ENCODE measurements around the gene SPATC1L. TPM values are rescaled to one million over a fixed set of nuclear protein-coding genes. Genes with fewer than 3 reads are reported as not detected.

The SPATC1L gene
- total and polyA plus RNA-seq, 2 donors (not counting 3 experiments of a cell fraction or from before 2014, with no cell fraction given): 11.5 to 15.3 TPM

DNA sequence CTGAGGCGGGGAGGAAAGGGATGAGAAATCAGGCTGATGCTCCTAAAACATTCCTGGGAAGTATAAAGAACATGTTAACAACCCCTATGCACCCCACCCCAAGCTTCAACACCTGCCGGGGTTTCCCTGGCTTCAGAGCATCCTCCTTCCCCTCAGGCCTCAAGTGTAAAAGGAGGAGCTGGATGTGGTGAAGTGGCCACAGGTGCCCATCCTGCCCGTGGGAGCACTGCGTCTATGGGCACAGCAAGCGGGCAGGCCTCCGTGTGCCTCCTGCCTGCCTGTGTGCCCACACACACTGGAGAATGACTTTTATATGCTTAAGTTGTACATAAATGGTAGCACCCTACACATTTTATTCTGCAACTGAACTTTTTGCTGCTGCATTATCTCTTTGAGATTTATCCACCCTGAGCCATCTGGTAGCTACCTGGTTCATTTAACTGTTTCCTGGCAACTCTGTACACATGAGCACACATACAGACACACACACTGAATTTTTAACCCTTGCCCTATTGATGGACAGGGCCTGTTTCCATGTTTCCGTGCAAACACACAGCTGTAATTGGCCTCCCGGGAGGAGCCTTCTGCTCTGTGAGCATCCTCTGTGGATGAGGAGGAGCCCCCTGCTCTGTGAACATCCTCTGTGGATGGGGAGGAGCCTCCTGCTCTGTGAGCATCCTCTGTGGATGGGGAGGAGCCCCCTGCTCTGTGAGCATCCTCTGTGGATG, 15.4 kb downstream of the SPATC1L start:
- FAIRE-seq (no peak), DNase-seq (ENCODE audit: low read depth, low spot score) (no peak)
- Histone ChIP-seq H4K20me1 (replicated peaks; ENCODE audit: control insufficient read depth, extremely low read depth, insufficient read depth, low read length) (no peaks in the 10 kb centered on the region), H3K36me3 (ENCODE audit: control insufficient read depth in 2 of 2, extremely low read depth in 1 of 2, insufficient read depth in 2 of 2, low read length in 2 of 2) (no peaks in the 10 kb centered on the region), H2AFZ (ENCODE audit: low read depth, low read length) (no peak overlapping the region), H3K9me3 (replicated peaks; ENCODE audit: control insufficient read depth, insufficient read depth, low read length) (no peaks in the 10 kb centered on the region), H3K4me2 (ENCODE audit: insufficient read depth, low read length) (no peak overlapping the region), H3K4me3 (replicated peaks in 1 of 3; ENCODE audit: insufficient read depth in 1 of 3, low read depth in 1 of 3, low read length in 3 of 3) (no peak overlapping the region), H3K27ac (ENCODE audit: insufficient read depth, low read depth, low read length) (no peak overlapping the region), H3K9ac (replicated peaks; ENCODE audit: extremely low read depth, insufficient read depth, low read length) (no peak overlapping the region), H3K9me1 (replicated peaks; ENCODE audit: control insufficient read depth, extremely low read depth, insufficient read depth, low read length) (no peaks in the 10 kb centered on the region), H3K27me3 (ENCODE audit: control insufficient read depth in 2 of 2, insufficient read depth in 2 of 2, low read length in 2 of 2) (no peaks in the 10 kb centered on the region), H3K4me1 (ENCODE audit: control insufficient read depth, extremely low read depth, insufficient read depth, low read length) (no peaks in the 10 kb centered on the region), H3K79me2 (ENCODE audit: control insufficient read depth, insufficient read depth, low read length) (no peaks in the 10 kb centered on the region)
- BruUV-seq (replicated peaks): no TSS peak
- dilution Hi-C loops (cut with MboI; ENCODE audit: extremely low pct_ligation_motif_present, low sequenced_read_pairs): no loop called here
- POLR2A ChIA-PET: no interaction called here
- intact Hi-C loops (cut with micrococcal nuclease): no loop called here
- CTCF ChIA-PET: no interaction called here
- no peak for TF ChIP-seq EZH2 (IDR thresholded peaks at IDR 0.05; ENCODE audit: borderline replicate concordance, low read depth, low read length, severe bottlenecking)
- TF ChIP-seq, protein P1, sequence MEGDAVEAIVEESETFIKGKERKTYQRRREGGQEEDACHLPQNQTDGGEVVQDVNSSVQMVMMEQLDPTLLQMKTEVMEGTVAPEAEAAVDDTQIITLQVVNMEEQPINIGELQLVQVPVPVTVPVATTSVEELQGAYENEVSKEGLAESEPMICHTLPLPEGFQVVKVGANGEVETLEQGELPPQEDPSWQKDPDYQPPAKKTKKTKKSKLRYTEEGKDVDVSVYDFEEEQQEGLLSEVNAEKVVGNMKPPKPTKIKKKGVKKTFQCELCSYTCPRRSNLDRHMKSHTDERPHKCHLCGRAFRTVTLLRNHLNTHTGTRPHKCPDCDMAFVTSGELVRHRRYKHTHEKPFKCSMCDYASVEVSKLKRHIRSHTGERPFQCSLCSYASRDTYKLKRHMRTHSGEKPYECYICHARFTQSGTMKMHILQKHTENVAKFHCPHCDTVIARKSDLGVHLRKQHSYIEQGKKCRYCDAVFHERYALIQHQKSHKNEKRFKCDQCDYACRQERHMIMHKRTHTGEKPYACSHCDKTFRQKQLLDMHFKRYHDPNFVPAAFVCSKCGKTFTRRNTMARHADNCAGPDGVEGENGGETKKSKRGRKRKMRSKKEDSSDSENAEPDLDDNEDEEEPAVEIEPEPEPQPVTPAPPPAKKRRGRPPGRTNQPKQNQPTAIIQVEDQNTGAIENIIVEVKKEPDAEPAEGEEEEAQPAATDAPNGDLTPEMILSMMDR (IDR thresholded peaks at IDR 0.05; ENCODE audit: extremely low read depth in 1 of 2, insufficient read depth in 1 of 2, low read depth in 1 of 2, low read length in 2 of 2): no peak
- no peak for TF ChIP-seq POLR2A (IDR thresholded peaks at IDR 0.05; ENCODE audit: low read depth, low read length)
- no peak for TF ChIP-seq FOS (IDR thresholded peaks at IDR 0.05; ENCODE audit: borderline replicate concordance, insufficient read depth, low read length)
- TF ChIP-seq MYC (IDR thresholded peaks at IDR 0.05; ENCODE audit: low read depth, low read length): no peak
- no peak for TF ChIP-seq GATA2 (IDR thresholded peaks at IDR 0.05; ENCODE audit: insufficient read depth, insufficient read length, low read depth, low read length)
- TF ChIP-seq, protein P2, sequence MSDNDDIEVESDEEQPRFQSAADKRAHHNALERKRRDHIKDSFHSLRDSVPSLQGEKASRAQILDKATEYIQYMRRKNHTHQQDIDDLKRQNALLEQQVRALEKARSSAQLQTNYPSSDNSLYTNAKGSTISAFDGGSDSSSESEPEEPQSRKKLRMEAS (IDR thresholded peaks at IDR 0.05; ENCODE audit: insufficient read depth, insufficient read length): no peak
- TF ChIP-seq JUN (IDR thresholded peaks at IDR 0.05; ENCODE audit: borderline replicate concordance, insufficient read depth, insufficient read length, low read depth): no peak
- TF ChIP-seq POLR2AphosphoS5 (IDR thresholded peaks at IDR 0.05; ENCODE audit: insufficient read depth, low read depth, low read length): no peak
